Measurements from ENCODE around the gene MANBA.
"Not testable (repeated sequence)": the region's sequence is repeated elsewhere in the genome, so short reads cannot be mapped to it uniquely, and the experiment has no call there.

The MANBA gene

DNA sequence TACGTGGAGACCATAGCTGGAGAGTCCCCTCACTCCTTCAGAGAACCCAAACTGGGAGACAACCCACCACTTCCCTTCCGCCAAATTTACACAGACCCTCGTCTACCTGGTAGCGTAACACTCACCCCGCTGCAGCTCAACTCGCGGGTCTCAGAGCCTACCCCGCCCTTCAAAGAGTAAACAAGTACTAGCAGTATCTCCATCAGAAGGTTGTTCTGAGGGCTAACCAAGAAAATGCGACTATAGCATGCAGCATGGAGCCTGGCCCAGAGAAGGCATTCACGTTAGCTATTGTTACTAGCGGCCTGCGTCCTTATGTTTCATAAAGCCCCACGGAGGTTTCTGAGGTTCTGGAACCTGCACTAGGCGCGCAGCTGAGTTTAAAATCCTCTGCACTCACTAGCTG is 531 bp upstream of the MANBA start:
- DNase-seq = peak; percentile 18

DNA sequence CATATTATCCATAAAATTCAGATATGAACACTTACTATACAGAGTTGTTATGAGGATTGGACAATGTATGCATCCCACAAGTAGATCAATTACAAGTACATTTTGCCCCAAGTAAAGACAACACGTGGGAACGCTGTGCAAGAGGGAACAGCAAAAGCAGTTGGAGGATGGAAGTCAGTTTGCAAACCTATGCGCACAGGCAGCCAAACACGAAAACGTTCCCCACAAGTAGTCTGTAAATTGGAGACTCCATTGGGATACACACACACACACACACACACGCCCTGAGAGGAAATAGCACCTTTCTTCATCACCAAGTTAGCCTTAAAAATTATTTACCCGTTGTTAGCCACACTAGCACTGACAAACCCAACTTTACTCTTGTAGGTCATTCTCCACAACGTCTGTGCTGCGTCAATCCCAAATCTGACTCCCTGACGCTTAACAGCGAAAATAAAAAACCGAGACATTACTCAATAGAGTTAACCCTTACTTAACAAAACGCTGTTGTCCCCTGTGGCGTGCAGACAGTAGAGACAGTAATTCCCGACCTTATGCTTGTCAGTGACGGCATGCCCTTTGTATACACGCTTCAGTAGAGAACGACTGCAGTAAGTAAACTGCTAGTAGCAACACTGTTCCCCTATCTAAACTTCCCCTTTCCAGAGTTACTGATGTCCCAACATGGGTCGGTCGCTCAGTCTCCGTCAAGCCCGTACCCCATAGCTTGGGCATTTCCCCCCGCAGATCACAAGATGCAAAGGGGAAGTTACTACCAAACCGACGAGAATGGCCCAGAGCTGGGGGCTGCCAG is 730 bp downstream of the MANBA start:
- no peak for DNase-seq

DNA sequence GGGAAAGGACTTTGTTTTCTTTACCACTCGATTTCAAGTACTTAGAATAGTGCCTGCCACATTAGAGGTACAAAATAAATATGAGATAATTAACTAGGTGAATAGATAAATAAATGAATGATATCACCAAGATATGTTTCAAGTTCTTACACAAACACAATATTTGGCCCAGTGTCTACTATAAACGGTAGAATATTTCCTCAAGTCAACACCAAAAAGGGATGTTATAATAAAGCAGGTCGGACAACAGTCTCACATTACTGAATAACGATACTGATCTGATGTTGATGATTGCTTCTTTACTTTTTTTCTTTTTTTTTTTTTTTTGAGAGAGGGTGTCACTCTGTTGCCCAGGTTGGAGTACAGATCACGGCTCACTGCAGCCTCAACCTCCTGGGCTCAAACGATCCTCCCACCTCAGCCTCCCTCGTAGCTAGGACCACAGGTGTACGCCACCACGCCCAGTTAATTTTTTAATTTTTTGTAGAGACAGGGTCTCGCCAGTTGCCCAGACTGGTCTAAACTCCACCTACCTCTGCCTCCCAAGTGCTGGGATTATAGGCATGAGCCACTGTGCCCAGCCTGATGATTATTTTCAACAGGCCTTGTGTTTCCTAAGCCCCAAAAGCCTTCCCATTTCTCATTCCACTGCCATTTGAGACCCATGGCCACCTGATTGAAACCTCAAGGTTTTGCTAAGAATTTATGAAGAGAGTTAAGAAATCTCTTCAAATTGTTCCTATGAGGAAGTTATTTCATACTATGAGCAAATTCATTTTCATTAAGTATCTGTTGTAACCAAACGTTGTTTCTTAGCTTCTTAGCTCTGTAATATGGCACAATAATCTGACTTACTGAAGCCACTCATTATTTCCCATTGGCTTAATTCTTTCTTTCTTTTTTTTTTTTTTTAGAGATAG is 2.3 kb downstream of the MANBA start:
- no peak for DNase-seq

DNA sequence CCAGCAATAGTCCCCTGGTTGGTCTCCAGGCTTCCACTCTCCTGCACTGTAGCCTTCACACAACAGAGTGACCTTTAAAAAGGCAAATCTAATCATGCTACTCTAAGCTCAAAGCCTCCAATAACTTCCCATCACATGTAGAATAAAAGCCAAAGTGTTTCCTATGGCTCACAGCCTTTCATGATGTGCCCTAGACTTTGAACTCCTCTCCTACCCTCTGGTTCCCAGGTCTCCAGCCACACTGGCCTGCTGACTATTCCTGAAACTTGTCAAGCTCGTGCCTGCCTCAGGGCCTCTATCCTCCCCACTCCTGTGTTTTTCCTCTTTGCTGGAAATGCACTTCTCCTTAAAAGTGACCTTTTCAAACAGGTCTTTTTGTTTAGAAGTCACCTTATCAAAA is 3.1 kb downstream of the MANBA start:
- no peak for DNase-seq

DNA sequence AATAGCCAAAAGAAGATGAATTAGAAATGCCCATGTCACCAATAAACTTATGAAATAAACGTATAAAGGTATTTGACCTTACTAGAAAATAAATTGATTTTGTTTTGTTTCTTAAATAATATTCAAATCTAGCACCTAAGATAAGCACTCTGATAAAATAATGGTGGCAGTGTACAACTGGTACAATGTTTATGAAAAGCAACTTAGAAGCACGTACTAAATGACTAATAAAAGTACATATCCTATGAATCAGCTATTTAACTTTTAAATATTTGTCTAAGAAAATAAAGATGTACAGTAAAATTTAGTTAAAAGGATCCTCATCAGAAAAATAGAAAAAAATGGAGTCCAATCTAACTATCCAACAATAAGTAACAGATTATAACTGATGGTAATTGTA is 6.7 kb downstream of the MANBA start:
- no peak for DNase-seq

DNA sequence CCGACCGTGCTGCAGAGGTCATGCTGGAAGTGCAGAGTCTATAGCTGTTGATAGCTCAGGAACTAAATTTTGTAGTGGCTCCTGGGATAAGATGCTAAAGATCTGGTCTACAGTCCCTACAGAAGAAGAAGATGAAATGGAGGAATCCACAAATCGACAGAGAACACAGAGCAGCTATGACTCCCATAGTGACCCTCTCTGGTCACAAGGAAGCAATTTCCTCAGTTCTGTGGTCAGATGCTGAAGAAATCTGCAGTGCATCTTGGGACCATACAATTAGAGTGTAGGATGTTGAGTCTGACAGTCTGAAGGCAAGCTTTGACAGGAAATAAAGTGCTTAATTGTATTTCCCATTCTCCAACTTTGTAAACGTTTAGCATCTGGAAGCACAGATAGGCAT is 8.8 kb downstream of the MANBA start:
- no peak for DNase-seq

DNA sequence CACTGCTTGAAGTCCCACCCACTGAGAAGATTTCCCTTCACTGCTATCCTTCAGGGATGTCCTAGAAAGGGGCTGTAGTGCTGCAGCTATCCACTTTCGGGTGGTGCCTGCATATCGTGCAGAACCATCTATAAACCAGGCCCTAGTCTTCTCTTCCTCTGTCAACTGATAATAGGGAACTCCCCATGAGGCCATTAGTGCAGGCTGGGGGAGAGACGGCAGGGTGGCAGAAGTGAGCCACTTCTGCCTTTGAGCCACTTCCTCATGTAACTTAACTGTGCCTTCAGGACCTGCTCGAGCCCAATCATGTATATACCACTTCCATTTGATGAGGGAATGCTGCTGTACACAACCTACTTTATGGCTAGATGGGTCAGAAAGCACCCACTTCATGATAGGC is 17.4 kb downstream of the MANBA start:
- DNase-seq = not testable (repeated sequence)

DNA sequence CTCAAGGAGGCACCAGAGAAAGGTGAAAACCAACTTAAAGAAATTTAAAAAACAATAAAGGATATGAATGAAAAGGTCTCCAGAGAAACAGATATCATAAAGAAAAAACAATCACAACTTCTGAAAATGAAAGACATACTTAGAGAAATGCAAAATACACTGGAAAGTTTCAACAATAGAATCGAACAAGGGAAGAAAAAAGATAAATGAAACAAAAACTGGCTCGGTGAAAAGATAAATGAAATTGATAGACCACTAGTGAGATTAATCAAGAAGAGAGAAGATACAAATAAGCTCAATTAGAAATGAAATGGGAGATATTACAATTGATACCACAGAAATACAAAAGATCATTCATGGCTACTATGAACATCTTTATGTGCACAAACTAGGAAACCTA is 22.0 kb downstream of the MANBA start:
- DNase-seq = not testable (repeated sequence)

DNA sequence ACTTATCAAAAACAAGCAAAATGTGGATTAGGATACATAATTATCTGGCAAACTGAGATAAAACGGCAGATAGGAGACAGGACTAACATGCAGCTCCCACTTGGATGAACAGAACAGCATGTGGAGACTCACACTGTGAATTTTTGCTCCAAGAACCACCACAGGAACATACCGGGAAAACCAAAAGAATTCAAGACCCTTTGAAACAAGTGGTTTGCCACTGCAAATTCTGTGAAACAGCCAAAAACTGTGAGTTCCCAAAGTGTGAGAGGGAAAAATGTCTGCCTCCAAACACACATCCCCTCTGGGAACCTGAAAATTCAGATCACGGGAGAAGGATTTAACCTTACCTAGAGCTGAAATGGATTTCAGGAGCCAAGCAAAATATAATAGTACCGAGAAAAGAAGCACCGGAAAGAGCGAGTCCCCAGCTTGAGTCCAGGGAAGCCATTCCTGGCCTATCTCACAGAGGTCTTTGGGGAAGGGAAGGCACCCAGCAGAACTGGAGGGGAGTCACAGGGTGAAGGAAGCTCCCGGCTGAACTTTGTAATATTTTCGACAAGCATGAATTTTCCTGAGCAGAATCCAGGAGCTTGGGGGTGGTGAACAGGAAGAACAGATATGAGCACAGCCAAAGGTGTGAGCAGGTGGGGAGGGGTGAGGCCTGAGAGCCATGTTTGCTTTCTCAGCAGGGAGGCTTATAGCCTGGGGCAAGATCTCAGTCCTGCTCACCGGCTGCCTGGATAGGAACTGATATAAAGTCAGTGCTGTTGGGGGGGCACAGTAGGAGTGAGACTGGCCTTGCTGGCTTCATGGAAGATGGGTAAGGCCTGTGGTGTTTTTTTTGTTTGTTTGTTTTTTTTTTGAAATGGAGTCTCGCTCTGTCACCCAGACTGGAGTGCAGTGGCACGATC is 23.9 kb downstream of the MANBA start:
- DNase-seq = no peak

DNA sequence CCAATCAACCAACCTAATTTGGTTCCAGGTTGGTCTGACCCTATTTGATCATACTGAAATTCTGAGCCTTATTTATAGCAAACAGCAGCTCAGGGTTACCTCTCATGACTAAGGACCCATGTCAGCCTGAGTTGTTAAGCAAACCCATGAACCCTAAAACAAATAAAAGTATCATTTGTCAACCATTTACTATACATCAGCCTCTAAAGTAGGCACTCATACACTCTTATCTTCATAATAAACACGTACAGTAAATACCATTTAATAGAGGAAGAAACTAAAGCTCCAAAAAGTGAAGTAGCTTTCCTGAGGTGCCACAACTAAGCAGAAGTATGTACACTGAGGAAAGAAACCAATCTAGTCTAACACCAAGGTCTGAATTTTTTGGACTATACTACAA is 25.2 kb downstream of the MANBA start:
- DNase-seq = no peak

DNA sequence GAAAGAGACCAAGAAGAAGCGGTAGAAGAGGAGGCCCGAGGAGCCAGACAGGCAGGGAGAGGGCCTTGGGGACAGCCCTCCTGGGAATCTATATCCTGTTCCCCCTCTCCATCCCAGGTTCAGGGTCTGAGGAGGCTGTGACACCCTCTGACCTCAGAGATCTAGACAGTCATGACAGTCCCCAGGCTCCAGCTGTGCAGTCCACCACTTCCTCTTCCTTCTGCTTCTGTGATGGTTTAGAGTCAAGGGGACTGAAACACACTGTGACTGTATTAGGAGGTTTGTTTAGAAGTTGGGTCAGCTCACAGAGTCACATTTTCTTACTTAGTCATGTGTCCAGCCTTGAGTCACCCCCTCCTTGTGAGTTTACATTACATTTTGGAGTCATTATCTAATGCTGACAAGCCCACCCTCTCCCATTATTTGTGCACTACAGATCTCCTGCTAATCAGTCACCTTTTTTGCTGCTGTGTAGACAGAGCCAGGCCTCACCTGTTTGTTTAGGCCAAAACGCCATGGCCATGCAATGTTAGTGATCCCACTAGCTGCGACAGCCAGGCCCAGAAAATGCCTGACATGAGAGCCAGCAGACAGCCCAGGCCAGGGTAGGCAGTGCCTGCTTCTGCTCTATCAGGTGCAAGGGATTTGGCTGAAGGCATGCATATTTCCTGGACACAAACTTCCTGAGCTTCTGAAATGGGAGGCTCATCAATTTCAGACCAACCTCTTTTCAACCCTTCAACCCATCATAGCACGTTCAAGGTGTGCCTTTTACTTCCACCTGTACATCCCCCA is 26.0 kb downstream of the MANBA start:
- DNase-seq = no peak

DNA sequence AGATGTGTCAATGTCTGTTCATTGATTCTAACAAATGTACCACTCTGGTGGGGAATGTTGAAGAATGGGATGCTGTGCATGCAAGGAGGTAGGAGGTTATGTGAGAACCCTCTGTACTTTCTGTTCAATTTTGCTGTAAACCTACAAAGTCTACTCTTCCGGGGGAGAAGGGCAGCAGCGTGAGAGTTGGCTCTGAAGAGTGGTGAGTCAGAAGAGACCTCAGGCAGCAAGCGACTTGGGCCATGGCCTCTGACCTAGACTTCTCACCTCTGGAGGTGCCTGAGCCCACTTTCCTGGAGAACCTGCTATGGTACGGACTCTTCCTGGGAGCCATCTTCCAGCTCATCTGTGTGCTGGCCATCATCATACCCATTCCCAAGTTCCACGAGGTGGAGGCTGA is 26.7 kb downstream of the MANBA start:
- no peak for DNase-seq

DNA sequence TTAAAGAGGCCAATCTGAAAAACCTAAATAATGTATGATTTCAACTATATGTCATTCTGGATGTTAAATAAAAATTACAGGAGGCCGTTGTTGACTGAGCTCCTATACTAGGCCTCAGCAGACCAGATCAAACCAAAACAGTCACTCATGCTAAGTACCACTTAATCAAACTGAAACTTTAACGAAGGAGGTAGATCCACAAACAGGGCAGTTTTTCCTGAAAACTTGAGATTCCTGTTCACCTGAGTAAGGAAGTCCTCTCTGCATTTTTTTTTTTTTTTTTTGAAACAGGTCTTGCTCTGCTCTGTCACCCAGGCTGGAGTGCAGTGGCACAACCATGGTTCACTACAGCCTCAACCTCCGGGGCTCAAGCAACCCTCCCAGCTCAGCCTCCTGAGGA is 27.7 kb downstream of the MANBA start:
- no peak for DNase-seq

DNA sequence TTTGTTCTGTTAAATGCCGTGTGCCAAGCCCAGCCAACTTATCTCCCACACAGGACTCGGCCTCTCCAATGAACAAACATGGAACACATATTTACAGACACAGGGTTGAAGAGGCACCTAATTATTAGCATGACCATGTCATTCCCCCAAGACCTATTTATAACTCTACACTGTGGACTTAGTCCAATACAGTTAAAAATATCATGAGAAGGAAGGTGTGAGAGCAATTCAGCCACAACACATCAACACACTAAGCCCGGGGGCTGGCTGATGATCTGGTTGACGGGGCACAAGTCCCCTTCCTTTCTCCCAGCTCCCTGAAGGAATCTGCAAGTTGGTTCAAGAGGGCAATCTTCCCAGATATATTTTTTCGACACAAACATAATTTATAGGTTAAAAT is 28.1 kb downstream of the MANBA start:
- DNase-seq = no peak

DNA sequence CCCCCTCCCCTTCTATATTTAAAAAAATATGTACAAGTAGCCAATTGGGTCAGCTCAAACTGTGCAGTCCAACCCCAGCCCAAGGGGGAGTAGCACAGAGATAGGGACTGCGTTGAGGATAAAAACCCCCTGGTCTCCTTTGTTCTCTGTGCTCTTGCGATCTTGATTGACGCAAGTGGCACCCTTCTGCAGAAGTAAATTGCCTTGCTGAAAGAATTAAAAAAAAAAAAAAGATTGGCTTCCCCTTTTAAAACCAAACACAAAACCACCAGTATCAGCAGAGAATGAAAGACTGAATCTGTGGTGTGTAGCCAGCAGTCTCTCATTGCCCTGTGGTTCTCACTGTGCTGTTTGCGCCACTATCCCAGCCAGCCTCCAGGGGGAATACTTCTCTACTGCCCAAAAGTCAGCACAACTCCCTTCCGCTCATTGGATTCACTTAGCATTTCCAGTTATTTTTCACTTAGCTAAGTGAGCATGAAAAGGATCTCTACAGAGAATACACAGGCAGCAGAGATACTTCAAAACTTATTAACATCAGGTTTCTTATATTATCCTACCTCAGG is 29.7 kb downstream of the MANBA start:
- DNase-seq = no peak

DNA sequence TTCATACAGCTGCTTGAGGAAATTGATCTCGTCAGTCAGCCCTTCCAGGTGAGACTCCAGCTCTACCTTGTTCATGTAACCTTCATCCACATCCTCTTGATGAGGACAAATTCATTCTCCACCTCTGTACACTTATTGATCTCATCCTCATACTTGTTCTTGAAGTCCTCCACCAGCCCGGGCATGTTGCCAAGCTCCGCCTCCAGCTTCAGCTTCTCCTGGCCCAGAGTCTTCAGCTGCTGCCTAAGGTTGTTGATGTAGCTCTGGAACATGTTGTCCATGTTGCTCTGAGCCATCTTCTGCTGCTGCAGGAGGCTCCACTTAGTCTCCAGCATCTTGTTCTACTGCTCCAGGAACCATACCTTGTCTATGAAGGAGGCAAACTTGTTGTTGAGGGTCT is 31.3 kb downstream of the MANBA start:
- not testable (repeated sequence) for DNase-seq

DNA sequence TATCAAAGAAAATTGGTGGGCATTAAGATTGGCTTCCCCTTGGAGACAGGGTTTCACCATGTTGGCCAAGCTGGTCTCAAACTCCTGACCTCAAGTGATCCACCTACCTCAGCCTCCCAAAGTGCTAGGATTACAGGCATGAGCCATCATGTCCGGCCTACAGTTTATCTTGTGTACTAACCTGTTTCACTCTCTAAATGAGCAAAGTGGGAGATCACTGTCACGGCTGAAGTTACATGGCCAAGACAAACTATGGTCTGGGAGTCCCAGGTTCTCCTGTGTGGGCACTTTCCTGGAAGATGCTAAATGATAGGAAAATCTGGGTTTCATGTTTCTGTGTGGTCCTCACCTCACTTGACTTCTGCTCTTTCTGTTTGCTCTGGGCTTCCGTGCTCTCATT is 33.8 kb downstream of the MANBA start:
- DNase-seq = not testable (repeated sequence)

DNA sequence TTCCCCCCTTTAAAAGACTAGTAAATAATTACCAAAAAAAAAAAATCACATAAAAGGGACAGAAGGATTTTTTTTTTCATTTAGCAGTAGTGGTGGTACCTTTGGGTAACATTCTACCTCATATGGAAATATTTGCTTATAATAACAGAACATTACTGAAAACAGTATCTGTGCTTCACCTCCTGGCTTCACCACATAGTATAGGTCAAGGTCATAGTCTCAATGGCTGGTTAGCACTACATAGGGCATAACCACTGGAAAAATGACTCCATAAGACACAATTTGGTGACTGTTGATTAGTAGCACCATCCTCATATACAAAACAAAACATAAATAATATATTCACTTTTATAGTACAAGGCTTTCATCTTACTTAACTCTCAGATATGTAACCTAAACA is 34.7 kb downstream of the MANBA start:
- DNase-seq = no peak

DNA sequence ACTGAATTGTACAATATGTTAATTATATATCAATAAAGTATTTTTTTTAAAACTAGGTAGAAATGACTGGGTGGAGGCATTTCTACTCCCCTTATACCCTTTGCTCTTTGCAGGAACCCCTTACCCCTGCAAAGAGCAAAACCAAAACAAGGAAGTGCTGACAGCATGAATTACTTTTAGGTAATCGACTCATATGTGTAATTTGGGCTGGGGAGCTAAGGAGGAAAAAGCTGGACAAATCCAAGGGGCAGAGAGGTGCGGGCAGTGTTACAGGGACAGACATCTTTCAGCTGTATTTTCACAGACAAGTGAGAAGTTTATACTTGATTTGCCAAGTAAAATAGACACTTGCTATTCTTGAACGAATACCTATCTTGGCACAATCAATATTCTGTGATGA is 35.5 kb downstream of the MANBA start:
- no peak for DNase-seq

DNA sequence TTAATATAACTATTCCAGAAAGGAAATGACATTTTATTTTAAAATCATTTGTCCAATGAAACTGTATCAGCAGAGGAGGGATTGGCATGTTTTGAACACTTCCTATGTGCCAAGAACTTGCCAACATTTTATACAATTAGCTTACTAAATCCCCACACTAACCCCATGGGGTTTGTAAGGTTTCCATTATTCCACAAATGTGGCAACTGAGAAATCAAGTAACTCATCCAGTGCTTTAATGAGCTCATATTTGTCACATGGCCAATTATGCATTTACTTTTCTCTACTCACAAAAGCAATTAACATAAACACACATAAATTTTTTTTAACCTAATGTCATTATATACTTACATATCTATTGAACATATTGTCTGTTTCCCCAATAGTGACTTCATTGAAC is 37.3 kb downstream of the MANBA start:
- DNase-seq = no peak

DNA sequence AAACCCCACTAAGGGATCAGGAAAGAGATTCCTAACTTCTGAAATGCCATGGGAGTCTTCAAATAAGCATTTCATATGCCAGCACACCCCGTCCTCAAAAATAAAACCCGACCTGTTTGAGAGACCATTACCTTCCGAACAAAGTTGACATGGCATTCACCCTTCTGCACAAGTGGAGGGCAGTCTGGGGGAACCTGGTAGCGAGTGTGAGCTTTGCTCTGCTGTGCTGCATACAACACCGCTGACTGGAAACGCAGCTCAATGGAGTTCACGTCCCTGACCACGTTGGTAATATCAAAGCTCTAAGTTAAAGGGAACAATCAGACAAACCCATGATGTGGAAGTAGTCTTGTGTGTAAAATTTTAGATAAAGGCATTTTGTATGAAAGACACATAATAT is 38.0 kb downstream of the MANBA start:
- no peak for DNase-seq
